Cardiac muscle cell (in vitro differentiated cells and primary cell): Measurements from ENCODE around the gene RCSD1. TPM values are rescaled to one million over a fixed set of nuclear protein-coding genes. Genes with fewer than 3 reads are reported as not detected.
A peak's percentile ranks its signal among the peaks of the same experiment; 100 is the strongest.

Source experiments
- DNase-seq, 2 donors: peaks; one replicate each; pipeline versions ENCODE4 v3.0.0 to v3.0.0-alpha.2; 2010 to 2017; ENCODE audit warnings: low read depth in 1 of 2, low spot score in 1 of 2
- H3K27ac ChIP-seq: fragments of 200-600 bp; sonication (generic); 2 replicates; pipeline ENCODE4 v1.5.1; 2016
- H3K27me3 ChIP-seq: fragments of 200-600 bp; sonication (generic); 2 replicates; pipeline ENCODE4 v1.6.0; 2016; ENCODE audit warnings: control low read depth
- H3K36me3 ChIP-seq: fragments of 200-600 bp; sonication (generic); 2 replicates; pipeline ENCODE4 v1.5.1; 2016; ENCODE audit warnings: control low read depth
- H3K4me1 ChIP-seq: fragments of 200-600 bp; sonication (generic); 2 replicates; pipeline ENCODE4 v1.8.1; 2017; ENCODE audit warnings: low read depth, mild to moderate bottlenecking, mixed run types
- H3K4me3 ChIP-seq: fragments of 200-600 bp; sonication (generic); 2 replicates; pipeline ENCODE4 v1.5.1; 2016; ENCODE audit warnings: mild to moderate bottlenecking
- H3K9me3 ChIP-seq: fragments of 200-600 bp; sonication (generic); 2 replicates; pipeline ENCODE4 v1.5.1; 2017; ENCODE audit warnings: low read depth, mild to moderate bottlenecking, control low read depth
- polyA plus RNA-seq: library from polyadenylated mRNA; unstranded; fragments of >200 nt; fragmentation: Nextera tagmentation; extraction: Ambion mirVana; gene quantifications from 2 replicates; pipeline ENCODE4 v1.2.1, GENCODE V29; 2016
- total RNA-seq: library from RNA; depleted of rRNA; stranded (reverse); fragments of >200 nt; gene quantifications from 2 replicates; pipeline ENCODE4 v1.2.3, GENCODE V29; 2016
- TF ChIP-seq, protein P1 (sequence below): IDR thresholded peaks from 2 replicates; pipeline ENCODE4 v1.5.1; 2012; ENCODE audit warnings: low read depth, mild to moderate bottlenecking, low read length

RCSD1 gene
- total and polyA plus RNA-seq, 2 experiments from 2014 or later: 77.3 to 317 TPM

DNA sequence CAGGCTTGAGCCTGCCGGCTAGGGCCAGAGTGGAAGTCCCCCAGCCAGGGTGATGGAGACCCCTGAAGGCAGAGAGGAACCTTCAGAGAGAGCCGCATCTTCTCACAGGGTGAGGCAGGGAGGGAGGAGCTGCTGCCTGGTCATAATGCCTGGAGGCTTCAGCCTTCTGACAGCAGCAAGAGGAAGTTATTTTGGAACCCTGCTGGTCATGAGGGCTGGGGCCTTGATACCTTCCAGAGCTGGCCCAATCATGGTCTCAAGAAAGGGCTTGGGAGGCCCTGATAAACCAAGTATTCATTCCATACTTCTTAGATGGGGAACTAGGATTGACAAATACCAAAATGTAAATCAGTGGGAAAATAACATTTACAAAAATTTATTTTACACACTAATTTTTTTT is 65.1 kb downstream of the RCSD1 start:
- H3K9me3 ChIP-seq: no peaks in the 10 kb centered on the region

DNA sequence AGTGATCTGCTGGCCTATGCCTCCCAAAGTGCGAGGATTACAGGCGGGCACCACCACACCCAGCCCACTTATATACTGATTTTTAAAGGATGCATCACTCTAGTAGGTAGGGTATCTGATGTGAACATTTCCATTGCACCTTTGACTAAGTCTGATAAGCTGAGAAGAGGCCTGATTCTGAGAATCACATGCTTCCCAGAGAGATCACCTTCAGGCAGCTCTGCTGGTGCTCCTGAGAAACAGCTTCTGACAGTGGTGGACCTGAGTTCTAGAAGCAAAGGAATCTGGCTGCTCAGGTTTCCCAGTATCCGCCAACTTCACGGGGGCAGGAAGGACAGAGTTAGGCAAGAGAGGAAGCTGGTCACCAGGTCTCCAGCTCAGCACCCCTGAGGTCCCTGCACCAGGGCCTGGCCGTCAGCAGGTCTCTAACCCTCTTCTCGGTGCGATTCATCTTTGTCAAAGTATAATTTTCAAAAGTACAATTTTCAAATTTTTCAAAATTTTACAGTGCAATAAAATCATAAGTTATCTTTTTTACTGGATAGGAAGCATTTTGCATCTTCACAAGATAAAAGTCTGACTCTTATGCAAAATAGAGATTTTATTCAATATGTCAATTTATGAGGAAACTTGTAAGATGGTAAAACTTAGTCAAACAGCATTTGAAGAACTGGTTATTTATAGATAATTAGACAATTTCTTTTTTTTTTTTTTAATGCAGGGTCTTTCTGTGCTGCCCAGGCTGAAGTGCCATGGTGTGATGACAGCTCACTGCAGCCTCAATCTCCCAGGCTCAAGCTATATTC is 65.9 kb downstream of the RCSD1 start:
- TF ChIP-seq, protein P1, sequence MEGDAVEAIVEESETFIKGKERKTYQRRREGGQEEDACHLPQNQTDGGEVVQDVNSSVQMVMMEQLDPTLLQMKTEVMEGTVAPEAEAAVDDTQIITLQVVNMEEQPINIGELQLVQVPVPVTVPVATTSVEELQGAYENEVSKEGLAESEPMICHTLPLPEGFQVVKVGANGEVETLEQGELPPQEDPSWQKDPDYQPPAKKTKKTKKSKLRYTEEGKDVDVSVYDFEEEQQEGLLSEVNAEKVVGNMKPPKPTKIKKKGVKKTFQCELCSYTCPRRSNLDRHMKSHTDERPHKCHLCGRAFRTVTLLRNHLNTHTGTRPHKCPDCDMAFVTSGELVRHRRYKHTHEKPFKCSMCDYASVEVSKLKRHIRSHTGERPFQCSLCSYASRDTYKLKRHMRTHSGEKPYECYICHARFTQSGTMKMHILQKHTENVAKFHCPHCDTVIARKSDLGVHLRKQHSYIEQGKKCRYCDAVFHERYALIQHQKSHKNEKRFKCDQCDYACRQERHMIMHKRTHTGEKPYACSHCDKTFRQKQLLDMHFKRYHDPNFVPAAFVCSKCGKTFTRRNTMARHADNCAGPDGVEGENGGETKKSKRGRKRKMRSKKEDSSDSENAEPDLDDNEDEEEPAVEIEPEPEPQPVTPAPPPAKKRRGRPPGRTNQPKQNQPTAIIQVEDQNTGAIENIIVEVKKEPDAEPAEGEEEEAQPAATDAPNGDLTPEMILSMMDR: no peak
- H3K27me3 ChIP-seq: no peaks in the 10 kb centered on the region
- no peak for DNase-seq

More for the DNA sequence above, 65.1 kb downstream of the RCSD1 start:
- no peaks in the 10 kb centered on the region for H3K4me1 ChIP-seq
- H3K27me3 ChIP-seq: no peaks in the 10 kb centered on the region
- H3K36me3 ChIP-seq: peaks cover 78% of the 10 kb centered on the region
- TF ChIP-seq, protein P1: no peak
- H3K27ac ChIP-seq: peak overlapping the region; percentile 17
- no peak overlapping the region for H3K4me3 ChIP-seq
- no peak for DNase-seq

DNA sequence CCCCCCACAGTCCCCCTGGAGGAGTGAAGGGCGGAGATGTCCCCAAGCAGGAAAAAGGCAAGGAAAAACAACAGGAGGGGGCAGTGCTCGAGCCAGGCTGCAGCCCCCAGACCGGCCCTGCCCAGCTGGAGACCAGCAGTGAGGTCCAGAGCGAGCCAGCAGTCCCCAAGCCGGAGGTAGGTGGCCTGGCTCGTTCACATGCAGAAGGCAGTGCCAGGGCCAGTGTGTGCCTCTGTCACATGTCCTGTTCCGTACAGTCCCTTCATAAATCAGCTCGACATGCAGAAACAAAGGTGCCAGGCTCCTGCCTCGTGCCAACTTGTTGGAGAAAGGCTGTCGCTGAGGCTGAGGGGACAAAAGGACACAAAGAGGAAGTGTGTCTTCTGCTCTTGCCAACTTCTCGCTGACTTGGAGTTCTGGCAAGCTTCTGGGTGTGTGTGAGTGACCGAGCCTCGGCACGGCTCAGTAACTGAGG is 67.7 kb downstream of the RCSD1 start:
- Histone ChIP-seq H3K27me3 (no peaks in the 10 kb centered on the region), H3K4me3 (no peak overlapping the region), H3K4me1 (no peaks in the 10 kb centered on the region), H3K9me3 (no peaks in the 10 kb centered on the region), H3K36me3 (peaks cover 58% of the 10 kb centered on the region), H3K27ac (no peak overlapping the region)
- TF ChIP-seq, protein P1: no peak
- DNase-seq: no peak

More for the DNA sequence above, 65.9 kb downstream of the RCSD1 start:
- H3K4me1 ChIP-seq: no peaks in the 10 kb centered on the region
- H3K9me3 ChIP-seq: no peaks in the 10 kb centered on the region
- H3K36me3 ChIP-seq: peaks cover 76% of the 10 kb centered on the region
- no peak overlapping the region for H3K4me3 ChIP-seq
- no peak overlapping the region for H3K27ac ChIP-seq

DNA sequence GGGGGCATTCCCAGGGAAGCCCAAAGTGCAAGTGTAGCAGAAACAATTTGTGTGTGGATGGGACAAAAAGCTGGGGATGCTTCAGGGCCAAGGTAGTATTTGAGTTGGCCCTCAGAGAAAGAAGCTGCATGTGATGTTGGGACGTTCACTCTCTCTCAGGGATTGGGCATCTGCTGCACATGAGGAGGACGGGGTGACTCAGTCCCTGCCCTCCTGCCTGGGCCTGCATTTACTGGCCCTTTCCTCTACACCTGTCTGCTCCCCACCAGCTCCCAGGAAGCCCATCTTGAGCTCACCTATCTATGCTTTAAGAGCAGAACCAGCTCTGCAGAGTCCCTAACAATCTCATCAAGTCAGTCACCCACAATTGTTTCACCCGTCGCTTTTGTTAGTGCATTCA is 68.3 kb downstream of the RCSD1 start:
- Histone ChIP-seq H3K27me3 (no peaks in the 10 kb centered on the region), H3K9me3 (no peaks in the 10 kb centered on the region), H3K4me1 (no peaks in the 10 kb centered on the region), H3K4me3 (no peak overlapping the region), H3K36me3 (peaks cover 56% of the 10 kb centered on the region), H3K27ac (no peak overlapping the region)
- TF ChIP-seq, protein P1: no peak
- no peak for DNase-seq

DNA sequence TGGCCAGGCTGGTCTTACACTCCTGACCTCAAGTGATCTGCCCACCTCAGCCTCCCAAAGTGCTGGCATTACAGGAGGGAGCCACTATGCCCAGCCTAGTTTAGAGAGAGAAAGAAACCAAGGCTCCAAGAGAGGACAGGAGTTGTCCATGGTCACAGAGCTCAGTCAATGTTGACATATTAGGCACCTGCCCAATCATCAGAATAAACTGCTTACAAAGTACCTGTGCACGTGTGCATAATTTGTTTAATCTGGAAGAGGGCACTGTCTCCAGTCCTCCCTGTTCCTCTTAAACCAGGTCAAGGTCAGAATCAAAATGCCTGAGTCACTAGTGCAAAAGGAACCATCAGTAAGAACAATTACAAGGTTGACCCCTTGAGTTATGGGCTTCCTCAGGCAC is 71.5 kb downstream of the RCSD1 start:
- no peak overlapping the region for H3K27ac ChIP-seq
- H3K4me3 ChIP-seq: no peak overlapping the region
- no peak for DNase-seq
- H3K27me3 ChIP-seq: no peaks in the 10 kb centered on the region
- TF ChIP-seq, protein P1: no peak
- no peaks in the 10 kb centered on the region for H3K9me3 ChIP-seq
- H3K36me3 ChIP-seq: peaks cover 44% of the 10 kb centered on the region
- H3K4me1 ChIP-seq: peaks cover 4% of the 10 kb centered on the region
